HEK293 (cell line): ENCODE measurements around the gene PTGIS.

Source experiments
- CTCF ChIP-seq: fragments of 450-650 bp; formaldehyde crosslinking; IDR thresholded peaks from 2 replicates; pipeline ENCODE4 v1.5.1; 2016; ENCODE audit warnings: missing biosample characterization, missing genetic modification characterization
- ZNF629 ChIP-seq: fragments of 450-650 bp; formaldehyde crosslinking; IDR thresholded peaks from 2 replicates; pipeline ENCODE4 v1.5.1; 2017; ENCODE audit warnings: missing biosample characterization, missing genetic modification characterization
- ZNF707 ChIP-seq: fragments of 450-650 bp; formaldehyde crosslinking; IDR thresholded peaks from 2 replicates; pipeline ENCODE4 v1.5.1; 2016; ENCODE audit warnings: missing biosample characterization, missing genetic modification characterization

DNA sequence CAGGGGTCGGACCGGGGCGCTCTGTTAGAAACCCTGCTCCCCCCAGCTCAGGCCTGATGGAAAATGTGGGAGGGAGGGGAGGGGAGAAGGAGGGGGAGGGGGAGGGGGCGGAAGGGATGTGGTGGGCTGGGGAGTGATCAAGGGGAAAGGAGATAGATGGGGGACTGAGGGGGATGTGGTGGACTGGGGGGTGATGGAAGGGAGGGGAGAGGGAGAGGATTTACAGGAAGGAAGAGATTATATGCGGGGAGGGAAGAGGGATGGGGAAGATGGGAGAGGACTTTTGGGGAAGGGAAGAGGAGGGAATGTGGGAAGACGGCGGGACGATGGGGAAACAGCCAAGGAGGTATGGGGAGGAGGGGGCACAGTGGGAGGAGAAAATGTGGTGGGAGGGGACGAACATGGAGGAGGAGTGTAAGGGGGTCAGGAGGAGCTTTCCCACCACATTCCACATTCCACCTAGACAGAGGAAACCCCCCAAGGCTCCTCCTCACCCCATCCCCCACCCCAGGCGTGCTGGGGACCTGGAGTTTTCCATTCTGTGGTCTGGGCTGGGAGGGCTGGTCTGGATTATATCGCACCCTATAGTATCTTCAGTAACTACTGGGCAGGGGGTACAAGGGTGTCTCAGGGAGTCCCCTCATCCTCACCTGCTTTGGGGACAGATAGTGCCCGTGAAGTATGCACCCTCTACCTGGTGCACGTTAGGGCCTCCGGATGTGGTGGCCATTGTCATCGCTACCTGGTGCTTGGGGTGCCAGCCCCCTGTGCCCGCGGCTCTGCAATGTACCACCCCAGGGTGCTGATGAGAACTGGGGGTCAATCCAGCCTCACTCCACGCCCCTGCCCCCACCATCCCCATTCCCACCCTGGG, 578 bp upstream of the PTGIS start:
- TF ChIP-seq ZNF629 (tag by site-specific recombination) (no peak), ZNF707 (tag by site-specific recombination) (no peak), CTCF (tag by site-specific recombination) (no peak)
